ENCODE data around the gene CDK18. TPM values are rescaled to one million over a fixed set of nuclear protein-coding genes. Genes with fewer than 3 reads are reported as not detected.

CDK18 gene
- total and polyA plus RNA-seq, 4 donors = 2.4 to 3.7 (median 3.1) TPM

- no peak for TF ChIP-seq EGR1 (IDR thresholded peaks at IDR 0.05; ENCODE audit: low read depth in 2 of 2)
- TF ChIP-seq REST (IDR thresholded peaks at IDR 0.05) = no peak
- no peak for TF ChIP-seq RXRA (IDR thresholded peaks at IDR 0.05)
- TF ChIP-seq FOXA2 (IDR thresholded peaks at IDR 0.05) = no peak
- no peak for TF ChIP-seq ATF3 (IDR thresholded peaks at IDR 0.05)
- no peak for TF ChIP-seq SP1 (IDR thresholded peaks at IDR 0.05)
- TF ChIP-seq YY1 (IDR thresholded peaks at IDR 0.05) = no peak
- no peak for TF ChIP-seq MAX (IDR thresholded peaks at IDR 0.05)
- no peak for TF ChIP-seq RAD21 (IDR thresholded peaks at IDR 0.05)
- no peak for TF ChIP-seq HNF4A (conservative IDR thresholded peaks at IDR 0.05)
- 83% methylated on average over 3 of the region's 3 CpGs for WGBS
- no peak overlapping the region for H3K4me3 ChIP-seq (ENCODE audit: low read depth in 1 of 3, low read length in 3 of 3)
- H3K27ac ChIP-seq (ENCODE audit: low read depth in 1 of 2, low read length in 2 of 2) = no peak overlapping the region
- no peak for DNase-seq (ENCODE audit: low spot score)
- H3K9ac ChIP-seq (ENCODE audit: low read depth in 1 of 2, low read length in 2 of 2) = no peak overlapping the region
- peaks cover 0 to 3% (median 0%) of the 10 kb centered on the region in 4 donors for H3K27me3 ChIP-seq (ENCODE audit: control insufficient read depth in 4 of 4, insufficient read depth in 4 of 4, low read length in 3 of 4)
- no peaks in the 10 kb centered on the region for H3K4me1 ChIP-seq (ENCODE audit: control insufficient read depth in 4 of 4, insufficient read depth in 4 of 4, low read length in 3 of 4)
- peaks cover 0 to 3% (median under 1%) of the 10 kb centered on the region in 4 donors for H3K9me3 ChIP-seq (ENCODE audit: control insufficient read depth in 4 of 4, low read length in 3 of 4)
- H3K36me3 ChIP-seq (ENCODE audit: control insufficient read depth in 4 of 4, insufficient read depth in 3 of 4, low read depth in 1 of 4, low read length in 3 of 4) = no peaks in the 10 kb centered on the region
Measured at GRCh38 chr1:205554026-205554811, 49.8 kb downstream of the CDK18 start.

- DNase-seq (ENCODE audit: low spot score) = no peak
- H3K9me3 ChIP-seq (ENCODE audit: control insufficient read depth in 4 of 4, low read length in 3 of 4) = peaks cover 0 to 11% (median 7%) of the 10 kb centered on the region in 4 donors
- no peaks in the 10 kb centered on the region for H3K4me1 ChIP-seq (ENCODE audit: control insufficient read depth in 4 of 4, insufficient read depth in 4 of 4, low read length in 3 of 4)
- no peaks in the 10 kb centered on the region for H3K36me3 ChIP-seq (ENCODE audit: control insufficient read depth in 4 of 4, insufficient read depth in 3 of 4, low read depth in 1 of 4, low read length in 3 of 4)
- no peak overlapping the region for H3K4me3 ChIP-seq (ENCODE audit: low read depth in 1 of 3, low read length in 3 of 3)
- no peak overlapping the region for H3K27ac ChIP-seq (ENCODE audit: low read depth in 1 of 2, low read length in 2 of 2)
- WGBS = 89% methylated on average over 1 of the region's 1 CpG
- TF ChIP-seq REST (IDR thresholded peaks at IDR 0.05) = no peak
- TF ChIP-seq ZBTB33 (IDR thresholded peaks at IDR 0.05) = no peak
- TF ChIP-seq MAX (IDR thresholded peaks at IDR 0.05) = no peak
- no peak for TF ChIP-seq GABPA (IDR thresholded peaks at IDR 0.05 in 1 of 2, conservative IDR thresholded peaks at IDR 0.05 in 1 of 2)
- TF ChIP-seq RXRA (IDR thresholded peaks at IDR 0.05) = no peak
- TF ChIP-seq FOXA1 (IDR thresholded peaks at IDR 0.05) = no peak
- TF ChIP-seq JUND (IDR thresholded peaks at IDR 0.05) = no peak
- no peak for TF ChIP-seq CTCF (IDR thresholded peaks at IDR 0.05; ENCODE audit: low read depth, low read length, missing input control)
- no peak for TF ChIP-seq EGR1 (IDR thresholded peaks at IDR 0.05; ENCODE audit: low read depth in 2 of 2)
- TF ChIP-seq SP1 (IDR thresholded peaks at IDR 0.05) = no peak
- H3K27me3 ChIP-seq (ENCODE audit: control insufficient read depth in 4 of 4, insufficient read depth in 4 of 4, low read length in 3 of 4) = peaks cover 0 to 2% (median 0%) of the 10 kb centered on the region in 4 donors
- H3K9ac ChIP-seq (ENCODE audit: low read depth in 1 of 2, low read length in 2 of 2) = no peak overlapping the region
Measured at GRCh38 chr1:205561501-205562203, 57.2 kb downstream of the CDK18 start.
